HG02943 (cell line): ENCODE measurements around the gene DZANK1.
"Not testable (repeated sequence)": the region's sequence is repeated elsewhere in the genome, so short reads cannot be mapped to it uniquely, and the experiment has no call there.

Experiments
- ATAC-seq: cut with Tn5 transposase; IDR thresholded peaks from one replicate; pipeline ENCODE4 v1.9.1; 2021; ENCODE audit warnings: mild to moderate bottlenecking, low read depth, moderate library complexity; ENCODE audit not compliant: unreplicated experiment

DZANK1 gene

GRCh38 chr20:18388860-18389259 is 78.0 kb downstream of the DZANK1 start:
- no peak for ATAC-seq

GRCh38 chr20:18380908-18381529 is 85.8 kb downstream of the DZANK1 start:
- ATAC-seq, result no peak

GRCh38 chr20:18377896-18378481 is 88.8 kb downstream of the DZANK1 start:
- ATAC-seq, result no peak

- ATAC-seq, result not testable (repeated sequence)
These were observed 91.3 kb downstream of the DZANK1 start for GRCh38 chr20:18375551-18375950.

- no peak for ATAC-seq
These were observed 94.5 kb downstream of the DZANK1 start for GRCh38 chr20:18372296-18372695.

- no peak for ATAC-seq
These were observed 102.1 kb downstream of the DZANK1 start for GRCh38 chr20:18364768-18365167.

GRCh38 chr20:18363708-18364107 is 103.1 kb downstream of the DZANK1 start:
- no peak for ATAC-seq

GRCh38 chr20:18362916-18363315 is 103.9 kb downstream of the DZANK1 start:
- ATAC-seq, result no peak

GRCh38 chr20:18361678-18362077 is 105.2 kb downstream of the DZANK1 start:
- ATAC-seq, result no peak

GRCh38 chr20:18360635-18361034 is 106.2 kb downstream of the DZANK1 start:
- ATAC-seq, result no peak

GRCh38 chr20:18359854-18360253 is 107.0 kb downstream of the DZANK1 start:
- no peak for ATAC-seq

- not testable (repeated sequence) for ATAC-seq
These were observed 117.1 kb downstream of the DZANK1 start for GRCh38 chr20:18349749-18350148.
